Activated CD8-positive, alpha-beta memory T cell treated with anti-CD3 and anti-CD28 coated beads, Interleukin-2, amount 10 ng/mL, durations not matched to agents 7 days and 5 days (primary cell): ENCODE data around the gene FAM13A. TPM values are rescaled to one million over a fixed set of nuclear protein-coding genes. Genes with fewer than 3 reads are reported as not detected.
"Not testable (repeated sequence)": the region's sequence is repeated elsewhere in the genome, so short reads cannot be mapped to it uniquely, and the experiment has no call there.

Experiments used
- ATAC-seq: fragments of 150-1000 bp; cut with Tn5 transposase; one replicate; pipeline ENCODE4 v1.10.0; 2021; ENCODE audit warnings: moderate library complexity
- CTCF ChIA-PET: fragments of 350-600 bp; sonication (Branson Sonifier 250); formaldehyde crosslinking; loops from one replicate; lab custom pipeline; 2021; ENCODE audit warnings: antibody characterized with exemption; lab: Charles Lee
- DNase-seq: peaks from one replicate; pipeline ENCODE4 v3.0.0-alpha.2; 2020
- H3K27ac Mint-ChIP-seq: one replicate; pipeline ENCODE4 v1.8.0; 2021; ENCODE audit warnings: mild to moderate bottlenecking, mixed read lengths
- H3K27me3 Mint-ChIP-seq: one replicate; pipeline ENCODE4 v1.8.0; 2021; ENCODE audit warnings: mixed read lengths
- H3K36me3 Mint-ChIP-seq: one replicate; pipeline ENCODE4 v1.8.0; 2021; ENCODE audit warnings: mild to moderate bottlenecking, mixed read lengths
- H3K4me1 Mint-ChIP-seq: one replicate; pipeline ENCODE4 v1.8.0; 2021; ENCODE audit warnings: mixed read lengths
- H3K4me3 Mint-ChIP-seq: one replicate; pipeline ENCODE4 v1.8.0; 2021; ENCODE audit warnings: mild to moderate bottlenecking, moderate library complexity, mixed read lengths
- H3K9me3 Mint-ChIP-seq: one replicate; pipeline ENCODE4 v1.8.0; 2022; ENCODE audit warnings: low read depth, mixed read lengths
- total RNA-seq, 2 experiments: library from RNA; stranded (reverse); gene quantifications; one replicate each; pipeline ENCODE4 v1.2.3, GENCODE V29; 2021

Gene FAM13A
- total RNA-seq, 2 experiments from 2014 or later, result 1.8 to 7.2 TPM

GRCh38 chr4:88955580-88956380, 101.2 kb downstream of the FAM13A start:
- ATAC-seq, result no peak
- CTCF ChIA-PET, result no interaction called here
- Mint-ChIP-seq H3K9me3 (no peaks in the 10 kb centered on the region), H3K36me3 (no peaks in the 10 kb centered on the region), H3K27ac (no peak overlapping the region), H3K27me3 (no peaks in the 10 kb centered on the region), H3K4me3 (no peak overlapping the region), H3K4me1 (peaks cover 2% of the 10 kb centered on the region)
- no peak for DNase-seq

GRCh38 chr4:88953400-88953799, 103.6 kb downstream of the FAM13A start:
- no peak overlapping the region for H3K27ac Mint-ChIP-seq
- H3K9me3 Mint-ChIP-seq, result no peaks in the 10 kb centered on the region
- peaks cover 4% of the 10 kb centered on the region for H3K4me1 Mint-ChIP-seq
- CTCF ChIA-PET, result no interaction called here
- no peaks in the 10 kb centered on the region for H3K36me3 Mint-ChIP-seq
- no peak overlapping the region for H3K4me3 Mint-ChIP-seq
- DNase-seq, result no peak
- no peaks in the 10 kb centered on the region for H3K27me3 Mint-ChIP-seq
- ATAC-seq, result no peak

- CTCF ChIA-PET, result no interaction called here
Observed at GRCh38 chr4:88952081-88952480, 104.9 kb downstream of the FAM13A start.

GRCh38 chr4:88949605-88950004, 107.4 kb downstream of the FAM13A start:
- no peaks in the 10 kb centered on the region for H3K27me3 Mint-ChIP-seq
- H3K36me3 Mint-ChIP-seq, result no peaks in the 10 kb centered on the region
- DNase-seq (no peak), ATAC-seq (no peak)
- peaks cover 4% of the 10 kb centered on the region for H3K4me1 Mint-ChIP-seq
- H3K27ac Mint-ChIP-seq, result no peak overlapping the region
- H3K9me3 Mint-ChIP-seq, result no peaks in the 10 kb centered on the region
- no peak overlapping the region for H3K4me3 Mint-ChIP-seq
- CTCF ChIA-PET, result no interaction called here

More at GRCh38 chr4:88952081-88952480, 104.9 kb downstream of the FAM13A start:
- no peaks in the 10 kb centered on the region for H3K36me3 Mint-ChIP-seq
- no peak overlapping the region for H3K4me3 Mint-ChIP-seq
- DNase-seq (no peak), ATAC-seq (no peak)
- peaks cover 4% of the 10 kb centered on the region for H3K4me1 Mint-ChIP-seq
- H3K27me3 Mint-ChIP-seq, result no peaks in the 10 kb centered on the region
- H3K27ac Mint-ChIP-seq, result no peak overlapping the region
- H3K9me3 Mint-ChIP-seq, result no peaks in the 10 kb centered on the region

GRCh38 chr4:88940506-88940905, 116.5 kb downstream of the FAM13A start:
- Mint-ChIP-seq H3K9me3 (no peaks in the 10 kb centered on the region), H3K36me3 (no peaks in the 10 kb centered on the region), H3K27ac (no peak overlapping the region), H3K27me3 (no peaks in the 10 kb centered on the region), H3K4me3 (no peak overlapping the region), H3K4me1 (no peaks in the 10 kb centered on the region)
- CTCF ChIA-PET, result no interaction called here
- ATAC-seq, result no peak
- DNase-seq, result no peak

- ATAC-seq, result no peak
- no peak overlapping the region for H3K4me3 Mint-ChIP-seq
- H3K27me3 Mint-ChIP-seq, result no peaks in the 10 kb centered on the region
- no peak overlapping the region for H3K27ac Mint-ChIP-seq
- no peaks in the 10 kb centered on the region for H3K4me1 Mint-ChIP-seq
- CTCF ChIA-PET, result no interaction called here
- no peaks in the 10 kb centered on the region for H3K36me3 Mint-ChIP-seq
- no peaks in the 10 kb centered on the region for H3K9me3 Mint-ChIP-seq
- DNase-seq, result no peak
Observed at GRCh38 chr4:88939697-88940096, 117.3 kb downstream of the FAM13A start.

- DNase-seq (no peak), ATAC-seq (no peak)
- no peak overlapping the region for H3K4me3 Mint-ChIP-seq
- no peaks in the 10 kb centered on the region for H3K9me3 Mint-ChIP-seq
- CTCF ChIA-PET, result no interaction called here
- no peak overlapping the region for H3K27ac Mint-ChIP-seq
- H3K36me3 Mint-ChIP-seq, result no peaks in the 10 kb centered on the region
- H3K4me1 Mint-ChIP-seq, result no peaks in the 10 kb centered on the region
- H3K27me3 Mint-ChIP-seq, result peaks cover 3% of the 10 kb centered on the region
Observed at GRCh38 chr4:88938138-88938537, 118.8 kb downstream of the FAM13A start.

DNA sequence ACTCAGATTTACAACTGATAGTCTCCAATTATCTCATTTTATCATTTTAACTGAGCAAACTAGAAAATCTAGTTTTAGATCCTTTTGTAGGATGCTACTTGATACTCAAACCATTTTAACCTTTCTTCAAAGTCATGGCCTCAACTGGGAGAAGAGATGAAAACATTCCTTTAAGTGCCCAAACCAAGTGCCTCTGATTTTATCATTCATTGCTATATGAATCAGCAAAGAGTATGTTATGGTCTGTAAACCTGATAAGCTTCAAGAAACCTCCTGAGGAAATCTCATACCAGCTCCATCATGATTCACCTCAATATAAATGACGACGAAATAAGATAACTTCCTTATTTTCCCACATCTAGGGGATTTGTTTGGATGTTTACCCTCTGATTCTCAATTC, 119.9 kb downstream of the FAM13A start:
- ATAC-seq, result no peak
- Mint-ChIP-seq H3K27ac (no peak overlapping the region), H3K4me3 (no peak overlapping the region), H3K4me1 (no peaks in the 10 kb centered on the region), H3K36me3 (no peaks in the 10 kb centered on the region), H3K9me3 (no peaks in the 10 kb centered on the region), H3K27me3 (peaks cover 3% of the 10 kb centered on the region)
- no peak for DNase-seq
- CTCF ChIA-PET, result no interaction called here

DNA sequence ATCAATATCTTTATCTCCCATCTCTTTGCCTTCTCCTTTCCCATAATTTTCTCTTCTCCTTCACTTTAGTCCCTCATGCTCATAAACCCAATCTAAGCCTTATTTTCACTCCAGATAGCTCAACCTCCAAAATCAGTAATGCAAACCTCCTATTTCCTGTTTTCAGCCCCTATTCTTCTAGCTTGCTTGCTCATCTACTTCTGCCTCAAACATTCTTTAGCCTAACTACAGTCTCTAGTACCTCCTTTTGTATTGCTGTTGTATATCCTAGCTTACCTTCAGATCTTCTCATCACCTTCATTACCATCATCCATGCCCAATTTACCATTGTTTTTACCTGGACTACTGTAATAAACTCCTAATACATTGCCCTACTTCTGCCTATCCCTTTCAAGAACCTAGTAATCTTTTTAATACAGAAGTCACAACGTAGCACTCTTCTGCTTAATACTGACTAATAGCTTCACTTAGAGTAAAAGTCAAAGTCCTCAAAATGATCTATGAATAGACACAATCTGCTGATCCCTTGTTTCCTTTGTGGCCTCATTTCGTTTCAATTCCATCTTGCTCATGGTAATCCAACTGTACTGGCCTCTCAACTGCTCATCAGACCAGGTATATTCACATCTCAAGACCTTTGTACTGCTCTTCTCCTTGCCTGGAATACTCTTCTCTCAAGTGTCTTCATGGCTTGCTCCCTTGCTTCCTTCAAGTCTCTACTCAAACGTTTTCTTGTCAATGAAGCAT, 123.4 kb downstream of the FAM13A start:
- no peaks in the 10 kb centered on the region for H3K9me3 Mint-ChIP-seq
- H3K27me3 Mint-ChIP-seq, result peaks cover 6% of the 10 kb centered on the region
- H3K4me1 Mint-ChIP-seq, result no peaks in the 10 kb centered on the region
- no peak overlapping the region for H3K27ac Mint-ChIP-seq
- DNase-seq, result no peak
- no peak for ATAC-seq
- no peak overlapping the region for H3K4me3 Mint-ChIP-seq
- H3K36me3 Mint-ChIP-seq, result no peaks in the 10 kb centered on the region
- CTCF ChIA-PET, result no interaction called here

- CTCF ChIA-PET, result no interaction called here
- Mint-ChIP-seq H3K9me3 (no peaks in the 10 kb centered on the region), H3K4me3 (no peak overlapping the region), H3K36me3 (no peaks in the 10 kb centered on the region), H3K4me1 (no peaks in the 10 kb centered on the region), H3K27ac (no peak overlapping the region), H3K27me3 (peaks cover 6% of the 10 kb centered on the region)
- ATAC-seq, result no peak
- DNase-seq, result no peak
Observed at GRCh38 chr4:88928852-88929251, 128.1 kb downstream of the FAM13A start.

DNA sequence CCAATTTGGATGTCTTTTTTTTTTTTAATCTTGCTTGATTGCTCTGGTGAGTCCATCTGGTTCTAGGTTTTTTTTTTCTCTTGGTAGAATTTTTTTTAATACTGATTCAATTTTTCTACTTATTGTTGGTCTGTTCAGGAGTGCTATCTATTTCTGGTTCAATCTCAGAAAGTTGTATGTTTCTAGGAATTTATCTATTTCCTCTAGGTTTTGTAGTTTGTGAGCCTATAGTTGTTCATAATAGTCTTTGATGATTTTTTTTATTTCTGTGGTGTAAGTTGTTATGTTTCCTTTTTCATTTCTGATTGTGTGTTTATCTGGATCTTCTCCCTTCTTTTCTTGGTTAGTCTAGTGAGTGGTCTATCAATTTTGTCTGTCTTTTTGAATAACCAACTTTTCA, 129.6 kb downstream of the FAM13A start:
- CTCF ChIA-PET, result no interaction called here
- DNase-seq, result no peak
- no peak for ATAC-seq
- no peaks in the 10 kb centered on the region for H3K9me3 Mint-ChIP-seq
- H3K36me3 Mint-ChIP-seq, result no peaks in the 10 kb centered on the region
- H3K27me3 Mint-ChIP-seq, result peaks cover 2% of the 10 kb centered on the region
- H3K27ac Mint-ChIP-seq, result no peak overlapping the region
- H3K4me3 Mint-ChIP-seq, result no peak overlapping the region
- H3K4me1 Mint-ChIP-seq, result no peaks in the 10 kb centered on the region

- Mint-ChIP-seq H3K27me3 (peaks cover 4% of the 10 kb centered on the region), H3K4me1 (no peaks in the 10 kb centered on the region), H3K27ac (no peak overlapping the region), H3K4me3 (no peak overlapping the region), H3K36me3 (peaks cover 1% of the 10 kb centered on the region), H3K9me3 (no peaks in the 10 kb centered on the region)
- CTCF ChIA-PET, result no interaction called here
- DNase-seq, result no peak
- no peak for ATAC-seq
Observed at GRCh38 chr4:88919056-88919455, 137.9 kb downstream of the FAM13A start.

- ATAC-seq, H3K36me3 Mint-ChIP-seq, H3K4me3 Mint-ChIP-seq, H3K9me3 Mint-ChIP-seq, H3K27ac Mint-ChIP-seq, H3K27me3 Mint-ChIP-seq, H3K4me1 Mint-ChIP-seq, CTCF ChIA-PET, DNase-seq: not testable (repeated sequence)
Observed at GRCh38 chr4:88913181-88913580, 143.8 kb downstream of the FAM13A start.
